GM12873 (cell line): ENCODE data around the gene EFCAB6.

Source experiments
- CTCF ChIP-seq: IDR thresholded peaks from 2 replicates; pipeline ENCODE4 v1.5.1; 2012; ENCODE audit warnings: low read depth, mild to moderate bottlenecking, moderate library complexity, low read length, control low read depth; ENCODE audit not compliant: insufficient read depth; ENCODE audit errors: missing control alignments

Gene EFCAB6

GRCh38 chr22:43827926-43828724 lies 16.0 kb upstream of the EFCAB6 start:
- no peak for TF ChIP-seq CTCF

GRCh38 chr22:43827003-43827735 lies 15.1 kb upstream of the EFCAB6 start:
- TF ChIP-seq CTCF = no peak

GRCh38 chr22:43826142-43827002 lies 14.3 kb upstream of the EFCAB6 start:
- TF ChIP-seq CTCF = peak; percentile 30

- no peak for TF ChIP-seq CTCF
Observed at GRCh38 chr22:43825651-43826050, 13.5 kb upstream of the EFCAB6 start.

- TF ChIP-seq CTCF = no peak
Observed at GRCh38 chr22:43824724-43825420, 12.8 kb upstream of the EFCAB6 start.

GRCh38 chr22:43823911-43824665 lies 12.0 kb upstream of the EFCAB6 start:
- no peak for TF ChIP-seq CTCF
